GM18517 (cell line): ENCODE data around the gene PTGIR.

Experiments
- ATAC-seq: cut with Tn5 transposase; IDR thresholded peaks from one replicate; pipeline ENCODE4 v1.9.1; 2021; ENCODE audit warnings: mild to moderate bottlenecking, moderate library complexity; ENCODE audit not compliant: unreplicated experiment

Gene PTGIR

DNA sequence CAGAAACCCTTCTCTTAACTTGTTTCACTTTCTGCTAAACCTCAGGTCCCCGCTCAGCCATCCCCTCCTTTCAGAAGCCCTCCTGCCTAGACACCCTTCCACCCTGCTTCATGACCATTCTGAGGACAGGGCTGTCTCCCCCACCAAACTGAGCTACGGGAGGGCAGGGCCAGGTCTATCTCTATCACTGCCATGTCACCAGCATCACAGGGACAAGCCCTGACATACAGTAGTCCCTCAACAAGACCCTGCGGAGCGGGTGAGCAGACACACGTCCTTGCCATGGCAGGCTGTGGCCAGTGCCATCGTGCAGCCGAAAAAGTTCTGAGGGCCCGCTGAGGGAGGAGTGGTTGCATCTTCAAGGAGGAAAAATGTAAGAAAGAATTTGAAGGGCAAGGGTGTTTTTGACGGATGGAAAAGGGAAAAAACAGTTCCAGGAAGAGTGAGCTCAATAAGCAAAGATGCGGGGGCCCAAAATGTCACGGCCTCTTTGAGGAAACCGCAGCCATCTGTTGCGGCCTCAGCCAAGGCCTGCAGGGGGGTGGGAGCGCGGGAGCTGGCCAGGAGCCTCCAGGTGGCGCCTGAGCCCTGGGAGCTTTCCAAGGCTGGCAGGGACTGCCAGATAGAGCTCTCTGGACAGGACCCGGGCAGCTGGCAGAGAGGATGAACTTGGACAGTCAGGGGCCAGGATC is 8.1 kb downstream of the PTGIR start:
- no peak for ATAC-seq

DNA sequence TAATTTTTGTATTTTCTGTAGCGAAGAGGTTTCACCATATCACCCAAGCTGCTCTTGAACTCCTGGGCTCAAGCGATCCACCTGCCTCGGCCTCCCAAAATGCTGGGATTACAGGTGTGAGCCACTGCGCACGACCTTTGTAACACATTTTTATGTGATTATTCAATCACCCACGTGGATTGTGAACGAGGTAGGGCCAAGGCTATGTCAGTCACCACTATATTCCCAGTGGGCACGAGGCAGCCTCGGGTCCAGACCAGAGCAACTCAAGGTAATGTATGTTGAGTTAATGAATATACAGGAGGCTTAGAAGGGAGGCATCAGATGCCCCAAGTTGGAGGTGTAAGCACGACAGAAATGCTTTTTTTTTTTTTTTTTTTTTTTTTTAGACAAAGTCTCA is 8.9 kb downstream of the PTGIR start:
- no peak for ATAC-seq

DNA sequence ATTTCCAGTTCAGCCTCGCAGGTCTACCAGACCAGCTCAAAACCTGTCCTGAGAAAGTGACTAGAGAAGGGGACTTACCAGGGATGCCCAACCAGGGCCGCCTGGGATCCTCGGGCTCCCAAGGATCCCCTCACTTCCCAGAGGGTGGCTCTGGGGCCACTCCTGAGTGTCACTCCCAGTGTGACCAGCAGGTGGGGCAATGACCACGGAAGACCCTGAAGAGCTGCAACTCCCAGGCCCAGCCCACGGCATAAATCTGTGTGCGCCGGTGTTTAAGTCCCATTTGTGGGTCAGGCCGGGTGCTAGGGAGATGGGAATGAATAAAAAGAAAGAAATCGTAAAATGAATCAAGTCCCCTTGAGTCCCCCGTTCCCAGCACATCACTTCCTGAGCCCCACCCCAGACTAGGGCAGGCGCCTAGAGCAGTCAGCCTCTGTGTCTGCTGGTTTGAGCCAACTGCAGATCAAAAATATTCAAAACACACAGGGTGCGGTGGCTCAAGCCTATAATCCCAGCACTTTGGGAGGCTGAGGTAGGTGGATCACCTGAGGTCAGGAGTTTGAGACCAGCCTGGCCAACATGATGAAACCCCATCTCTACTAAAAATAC is 10.7 kb downstream of the PTGIR start:
- no peak for ATAC-seq

DNA sequence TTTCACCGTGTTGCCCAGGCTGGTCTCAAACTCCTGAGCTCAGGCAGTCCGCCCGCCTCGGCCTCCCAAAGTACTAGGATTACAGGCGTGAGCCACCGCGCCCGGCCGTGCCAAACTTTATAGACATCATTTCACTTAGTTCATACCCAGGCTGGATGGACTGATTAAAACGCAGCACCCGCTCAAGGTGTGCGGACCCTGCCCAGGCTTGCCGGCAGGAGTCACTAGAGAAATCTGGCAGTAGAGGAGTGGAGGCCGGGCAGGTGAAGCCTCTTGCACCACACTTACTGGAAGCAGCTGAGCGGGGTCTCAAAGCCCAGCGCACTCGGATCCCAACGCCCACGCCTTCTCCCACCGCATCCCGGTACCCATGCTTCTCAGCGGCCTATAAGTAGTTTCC is 11.4 kb downstream of the PTGIR start:
- ATAC-seq, result no peak

DNA sequence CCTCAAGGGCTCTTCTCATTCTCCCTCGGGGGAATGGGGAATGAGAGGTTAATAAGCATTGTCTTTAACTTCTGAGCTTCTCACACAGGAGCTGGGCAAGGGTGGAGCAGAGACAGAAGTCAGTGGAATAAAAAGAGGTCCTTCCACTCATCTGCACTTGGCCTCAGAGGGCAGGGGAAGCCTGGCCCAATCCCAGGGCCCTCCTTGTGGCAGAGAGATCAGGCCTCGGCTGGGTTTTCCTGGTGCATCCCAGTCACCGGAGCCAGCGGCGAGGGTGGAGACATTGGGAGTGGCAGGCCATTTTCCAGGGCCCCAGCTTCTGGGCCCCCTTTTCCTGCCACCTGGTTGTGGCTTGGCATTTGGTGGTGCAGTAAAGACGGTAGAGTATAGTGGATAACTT is 13.1 kb downstream of the PTGIR start:
- no peak for ATAC-seq

DNA sequence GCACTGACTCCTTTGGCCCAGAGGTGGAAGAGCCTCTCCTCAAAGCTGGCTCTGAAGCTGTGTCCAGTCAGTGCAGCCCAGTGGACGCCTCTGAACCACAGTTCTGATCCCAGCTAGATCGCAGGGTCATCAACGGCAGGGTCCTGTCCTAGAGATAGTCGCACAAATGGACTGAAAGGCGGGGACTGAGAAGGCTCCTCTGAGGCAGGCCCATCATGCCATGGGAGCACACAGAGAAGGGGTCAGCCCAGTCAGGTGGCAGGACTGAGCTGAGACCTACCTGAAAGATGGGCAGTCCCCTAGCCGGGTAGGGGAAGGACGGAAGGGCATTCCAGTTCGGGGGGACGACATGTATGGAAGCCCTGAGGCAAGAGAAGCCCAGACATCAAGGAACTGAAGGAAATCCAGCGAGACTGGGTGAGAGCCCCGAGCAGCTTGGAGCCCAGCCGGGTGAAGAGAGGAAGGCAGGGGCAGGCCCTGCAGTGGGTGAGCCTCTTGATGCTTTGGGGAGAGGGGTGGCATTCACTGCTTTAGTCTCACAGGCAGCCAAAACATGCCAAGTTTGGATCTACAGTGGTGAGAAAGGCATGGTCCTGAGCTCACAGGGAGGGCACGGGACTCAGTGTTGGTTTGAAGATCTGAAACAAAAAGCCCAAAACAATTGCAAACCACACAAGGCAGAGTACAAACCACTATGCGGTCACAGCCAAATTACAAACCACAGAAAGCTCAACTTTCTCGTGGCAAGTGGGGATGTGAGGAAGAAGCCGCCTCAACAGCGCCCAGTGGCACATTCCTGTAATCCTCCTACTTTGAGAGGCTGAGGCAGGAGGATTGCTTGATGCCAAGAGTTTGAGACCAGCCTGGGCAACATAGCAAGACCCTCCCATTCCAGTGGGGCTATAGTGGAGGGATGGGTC is 13.8 kb downstream of the PTGIR start:
- no peak for ATAC-seq

DNA sequence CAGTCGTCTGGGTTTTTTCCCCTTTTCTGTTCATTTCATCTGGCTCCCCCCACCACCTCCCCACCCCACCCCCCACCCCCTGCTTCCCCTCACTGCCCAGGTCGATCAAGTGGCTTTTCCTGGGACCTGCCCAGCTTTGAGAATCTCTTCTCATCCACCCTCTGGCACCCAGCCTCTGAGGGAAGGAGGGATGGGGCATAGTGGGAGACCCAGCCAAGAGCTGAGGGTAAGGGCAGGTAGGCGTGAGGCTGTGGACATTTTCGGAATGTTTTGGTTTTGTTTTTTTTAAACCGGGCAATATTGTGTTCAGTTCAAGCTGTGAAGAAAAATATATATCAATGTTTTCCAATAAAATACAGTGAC is 14.5 kb downstream of the PTGIR start:
- ATAC-seq, result no peak

DNA sequence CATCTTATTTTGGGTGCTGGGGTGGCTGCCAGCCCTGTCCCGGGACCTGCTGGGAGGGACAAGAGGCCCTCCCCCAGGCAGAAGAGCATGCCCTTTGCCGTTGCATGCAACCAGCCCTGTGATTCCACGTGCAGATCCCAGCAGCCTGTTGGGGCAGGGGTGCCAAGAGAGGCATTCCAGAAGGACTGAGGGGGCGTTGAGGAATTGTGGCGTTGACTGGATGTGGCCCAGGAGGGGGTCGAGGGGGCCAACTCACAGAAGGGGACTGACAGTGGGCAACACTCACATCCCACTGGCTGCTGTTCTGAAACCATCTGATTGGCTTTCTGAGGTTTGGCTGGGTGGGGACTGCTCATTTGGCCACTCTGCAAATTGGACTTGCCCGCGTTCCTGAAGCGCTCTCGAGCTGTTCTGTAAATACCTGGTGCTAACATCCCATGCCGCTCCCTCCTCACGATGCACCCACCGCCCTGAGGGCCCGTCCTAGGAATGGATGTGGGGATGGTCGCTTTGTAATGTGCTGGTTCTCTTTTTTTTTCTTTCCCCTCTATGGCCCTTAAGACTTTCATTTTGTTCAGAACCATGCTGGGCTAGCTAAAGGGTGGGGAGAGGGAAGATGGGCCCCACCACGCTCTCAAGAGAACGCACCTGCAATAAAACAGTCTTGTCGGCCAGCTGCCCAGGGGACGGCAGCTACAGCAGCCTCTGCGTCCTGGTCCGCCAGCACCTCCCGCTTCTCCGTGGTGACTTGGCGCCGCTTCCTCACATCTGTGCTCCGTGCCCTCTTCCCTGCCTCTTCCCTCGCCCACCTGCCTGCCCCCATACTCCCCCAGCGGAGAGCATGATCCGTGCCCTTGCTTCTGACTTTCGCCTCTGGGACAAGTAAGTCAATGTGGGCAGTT is 15.1 kb downstream of the PTGIR start:
- no peak for ATAC-seq

DNA sequence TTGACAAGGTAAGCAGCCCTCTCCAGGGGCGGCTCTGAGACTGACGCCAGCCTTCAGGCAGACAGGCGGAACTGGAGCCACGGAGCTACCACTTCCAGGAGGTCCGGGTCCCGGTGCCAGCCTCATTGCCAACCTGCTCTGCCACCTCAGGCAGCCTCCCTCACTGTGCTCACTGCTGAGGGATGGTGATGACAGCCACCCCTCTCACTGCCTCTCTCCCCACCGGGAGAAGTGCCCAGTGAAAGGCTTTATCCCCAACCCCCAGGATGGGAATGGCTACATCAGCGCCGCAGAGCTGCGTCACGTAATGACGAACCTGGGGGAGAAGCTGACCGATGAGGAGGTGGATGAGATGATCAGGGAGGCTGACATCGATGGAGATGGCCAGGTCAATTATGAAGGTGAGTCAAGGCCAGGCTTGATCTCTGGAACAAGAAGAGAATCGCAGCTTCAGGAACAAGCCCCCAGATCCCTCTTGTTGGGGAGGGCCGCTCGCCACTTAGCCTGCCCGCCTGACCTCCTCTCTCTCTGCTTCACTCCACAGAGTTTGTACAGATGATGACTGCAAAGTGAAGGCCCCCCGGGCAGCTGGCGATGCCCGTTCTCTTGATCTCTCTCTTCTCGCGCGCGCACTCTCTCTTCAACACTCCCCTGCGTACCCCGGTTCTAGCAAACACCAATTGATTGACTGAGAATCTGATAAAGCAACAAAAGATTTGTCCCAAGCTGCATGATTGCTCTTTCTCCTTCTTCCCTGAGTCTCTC is 16.1 kb downstream of the PTGIR start:
- ATAC-seq, result no peak

DNA sequence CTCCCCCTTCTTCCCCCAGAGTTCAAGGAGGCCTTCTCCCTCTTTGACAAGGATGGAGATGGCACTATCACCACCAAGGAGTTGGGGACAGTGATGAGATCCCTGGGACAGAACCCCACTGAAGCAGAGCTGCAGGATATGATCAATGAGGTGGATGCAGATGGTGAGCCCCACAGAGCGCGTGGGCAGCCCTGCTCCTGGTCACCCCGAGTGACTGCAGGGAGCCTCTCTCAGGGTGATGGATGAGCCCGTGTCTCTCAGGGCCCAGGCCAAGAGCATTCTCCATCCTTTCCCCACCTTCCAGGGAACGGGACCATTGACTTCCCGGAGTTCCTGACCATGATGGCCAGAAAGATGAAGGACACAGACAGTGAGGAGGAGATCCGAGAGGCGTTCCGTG is 16.7 kb downstream of the PTGIR start:
- ATAC-seq, result no peak

DNA sequence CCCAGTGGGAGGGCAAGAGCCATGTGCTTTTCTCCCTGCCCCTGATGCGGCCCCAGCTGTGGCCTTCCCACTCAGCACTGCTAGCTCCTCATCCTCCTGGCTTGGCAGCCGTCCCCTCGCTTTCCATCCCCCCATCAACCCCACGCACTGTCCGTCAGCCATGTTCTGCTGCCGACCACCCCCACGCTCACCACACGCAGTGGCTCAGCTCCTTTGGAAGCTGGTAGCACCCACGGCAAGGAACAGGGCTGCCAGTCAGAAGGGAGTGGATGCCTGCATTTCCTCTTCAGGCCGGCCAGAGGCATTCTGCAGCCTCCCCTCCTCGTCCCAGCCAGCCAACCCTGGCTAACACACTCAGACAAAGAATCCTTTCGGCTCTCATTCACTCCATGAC is 17.4 kb downstream of the PTGIR start:
- ATAC-seq, result no peak

DNA sequence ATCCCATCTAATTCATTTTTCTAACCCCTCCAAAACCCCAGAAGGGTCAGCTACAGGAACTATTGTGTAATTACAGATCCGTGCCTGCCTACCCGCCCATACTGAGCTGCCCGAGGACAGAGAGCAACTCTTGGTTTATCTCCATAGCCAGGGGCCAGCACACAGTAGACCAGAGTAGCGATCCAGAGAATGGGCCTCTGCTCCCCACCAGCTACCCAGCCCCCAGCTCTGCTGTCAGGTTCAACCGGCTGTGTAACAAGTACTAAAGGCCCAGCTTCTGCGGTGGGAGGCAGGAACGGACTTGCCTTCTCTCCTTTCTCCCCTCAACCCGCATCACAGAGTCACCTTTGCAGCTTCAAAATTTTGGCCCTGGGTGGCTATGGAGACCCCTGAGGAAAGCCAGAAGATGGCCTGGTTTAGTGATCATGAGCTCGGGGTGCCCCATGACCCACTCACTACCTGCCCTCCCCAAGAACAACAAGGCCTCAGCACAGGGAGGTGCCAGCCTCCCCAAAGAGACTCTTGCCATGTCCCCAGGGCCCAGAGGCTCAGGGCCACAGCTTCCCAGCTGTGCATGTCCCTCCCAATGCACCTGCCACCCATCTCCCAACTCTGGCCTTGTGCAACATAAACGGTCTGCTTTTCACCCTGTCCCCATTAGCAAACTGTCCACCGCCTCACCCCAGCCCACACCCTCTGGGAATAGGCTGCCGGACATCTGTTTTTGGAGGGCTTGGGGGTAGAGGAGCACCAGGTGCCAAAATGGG is 18.0 kb downstream of the PTGIR start:
- no peak for ATAC-seq

DNA sequence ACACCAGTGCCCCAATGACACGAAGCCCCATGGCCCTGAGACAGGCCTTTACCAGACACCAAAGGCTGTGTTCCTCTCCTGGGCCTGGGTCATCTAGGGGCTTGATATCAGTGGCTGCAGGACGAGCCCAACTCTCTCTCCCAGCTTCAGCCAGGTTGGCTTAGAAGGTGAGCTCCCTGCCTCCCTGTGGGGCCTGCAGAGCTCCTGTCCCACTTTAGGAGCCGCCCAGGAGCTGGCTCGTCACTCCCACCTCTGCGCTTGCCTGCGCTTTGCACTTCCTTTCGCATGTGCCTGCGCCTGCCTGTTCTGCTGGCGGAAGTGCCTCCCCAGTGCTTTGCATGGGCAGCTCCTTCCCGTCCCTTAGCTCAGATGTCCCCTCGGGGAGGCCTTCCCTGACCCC is 18.9 kb downstream of the PTGIR start:
- ATAC-seq, result no peak

DNA sequence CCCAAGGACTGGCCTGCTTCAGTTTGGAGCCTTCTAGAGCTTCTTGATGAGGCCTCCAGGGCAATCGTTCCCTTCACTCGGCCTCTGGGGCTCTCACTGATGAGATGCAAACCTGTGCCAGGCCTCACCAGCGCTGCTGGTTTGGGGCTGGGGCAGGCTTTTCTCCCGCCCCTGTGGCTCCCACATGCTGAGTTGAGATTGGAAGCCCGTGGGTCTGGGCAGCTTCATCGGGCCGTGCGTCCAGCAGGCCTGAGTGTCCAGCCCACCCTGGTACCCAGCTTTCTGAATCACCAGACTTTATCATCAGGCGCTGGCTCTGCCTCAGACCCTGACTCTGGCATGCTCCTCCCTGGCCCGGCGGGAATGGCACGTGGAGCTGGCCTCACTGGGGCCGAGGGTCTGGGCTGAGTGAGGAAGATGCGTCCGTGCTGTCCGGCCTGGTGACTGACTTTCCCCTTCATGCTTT is 19.5 kb downstream of the PTGIR start:
- ATAC-seq, result no peak

DNA sequence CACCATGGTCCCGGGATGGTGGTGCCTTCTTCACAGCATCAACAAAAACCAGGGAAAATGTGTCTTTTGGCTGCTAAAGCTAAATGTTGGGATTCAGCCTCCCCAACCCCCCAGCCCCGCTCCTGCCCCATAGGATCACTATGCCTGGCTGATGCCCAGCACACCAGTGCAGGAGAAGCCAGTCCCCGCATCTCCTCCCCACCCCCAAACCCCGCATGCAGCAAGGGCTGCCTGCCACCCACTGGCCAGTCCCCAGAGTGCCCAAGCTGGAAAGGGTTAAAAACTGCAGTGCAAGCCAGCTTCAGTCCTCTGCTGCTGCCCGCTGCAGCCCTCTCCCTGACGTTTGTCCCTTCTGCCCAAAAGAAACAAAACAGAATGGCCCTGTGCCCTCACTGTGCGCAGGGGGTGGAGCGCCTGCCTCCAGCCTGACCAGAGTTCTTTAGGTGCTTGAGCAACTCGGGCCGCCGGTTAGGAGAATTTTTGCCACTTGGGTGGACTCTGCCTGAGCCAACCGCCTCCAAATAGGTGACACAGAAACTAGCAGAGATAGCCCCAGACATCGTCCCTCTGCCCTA is 20.0 kb downstream of the PTGIR start:
- no peak for ATAC-seq

DNA sequence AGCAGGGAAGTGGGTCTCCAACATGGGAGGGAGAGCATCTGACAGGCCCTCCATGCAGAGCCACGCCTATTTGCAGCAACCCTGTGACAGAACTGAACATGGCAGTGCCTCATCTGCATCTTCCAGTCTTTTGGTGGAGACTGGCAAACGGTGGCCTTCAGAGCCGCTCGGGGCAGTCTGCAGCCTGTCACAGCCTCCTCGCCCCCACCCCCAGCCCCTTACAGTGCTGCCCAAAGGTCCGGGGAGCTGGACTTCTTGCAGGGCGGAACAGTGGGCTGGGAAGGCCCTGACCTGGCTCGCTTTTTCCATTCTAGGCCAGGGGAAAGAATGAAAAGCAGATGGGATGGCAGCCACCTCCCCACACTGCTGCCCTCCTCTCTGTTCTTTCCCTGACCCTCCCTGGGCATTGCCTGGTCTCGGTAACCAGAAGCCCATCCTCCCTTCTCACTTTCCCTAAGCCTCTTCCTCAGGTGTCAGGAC is 21.1 kb downstream of the PTGIR start:
- no peak for ATAC-seq

DNA sequence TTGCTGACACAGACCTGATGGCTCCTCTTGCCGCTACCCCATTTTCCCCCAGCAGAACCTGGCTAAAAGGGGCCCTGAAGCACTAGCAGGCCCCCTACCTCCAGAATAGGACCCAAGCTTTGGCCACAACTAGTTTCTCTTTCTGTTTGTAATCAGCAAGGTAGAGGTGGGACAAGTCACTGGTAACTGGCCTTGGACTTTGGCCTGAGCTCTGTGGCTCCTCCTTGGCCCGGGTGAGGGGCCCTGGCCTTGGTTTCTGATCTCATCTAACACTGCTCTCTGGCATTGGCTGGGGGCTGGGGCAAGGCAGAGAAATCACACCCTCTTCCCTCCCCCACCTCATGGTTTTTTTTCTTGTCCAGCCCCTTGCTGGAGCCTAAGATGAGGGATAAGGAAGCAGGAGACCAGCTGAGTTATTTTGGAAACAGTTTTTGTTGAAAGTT is 21.7 kb downstream of the PTGIR start:
- ATAC-seq, result no peak

DNA sequence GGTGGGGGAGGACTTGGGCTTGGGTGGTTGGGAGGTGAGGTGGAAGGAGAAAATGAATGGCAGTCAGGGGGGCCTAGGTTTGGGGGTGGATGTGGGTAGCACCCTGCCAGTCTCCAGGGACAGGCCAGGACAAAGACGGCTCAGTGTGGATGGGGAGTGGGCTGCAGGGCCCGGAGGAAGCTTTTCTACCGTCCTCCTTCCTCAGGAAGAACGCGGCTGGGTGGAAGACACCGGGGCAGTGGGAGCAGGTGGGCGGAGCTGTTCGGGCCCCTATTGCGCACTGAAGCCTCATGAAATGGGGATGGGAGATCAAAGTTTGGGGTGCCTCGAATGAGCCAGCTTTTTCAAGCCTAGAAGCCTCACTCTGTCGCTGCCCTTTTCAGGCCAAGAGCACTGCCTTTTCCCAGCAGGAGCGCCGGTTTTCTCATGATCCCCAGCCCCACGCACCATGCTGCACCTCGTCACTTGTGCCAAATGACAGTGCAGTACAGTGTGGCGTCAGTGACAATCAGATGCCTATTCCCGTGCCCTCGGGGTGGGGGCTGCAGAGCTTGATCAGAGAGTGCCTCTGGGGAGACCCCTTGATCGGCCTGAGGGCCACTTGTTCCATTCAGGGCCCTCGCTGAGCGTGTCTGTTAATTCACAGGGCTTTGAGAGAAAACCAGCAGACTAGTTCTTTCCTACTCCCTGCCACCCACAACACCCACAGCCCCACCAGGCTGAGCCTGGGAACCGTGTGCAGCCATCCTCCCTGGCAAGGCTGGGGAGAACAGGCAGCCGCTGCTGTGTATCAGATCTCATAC is 22.3 kb downstream of the PTGIR start:
- ATAC-seq, result no peak
